ENCODE measurements around the gene LARP1.

GRCh38 chr5:154721481-154722058, 33.6 kb upstream of the LARP1 start:
- TF ChIP-seq SP1 (IDR thresholded peaks at IDR 0.05; ENCODE audit: low read depth, low read length) (no peak), RAD21 (IDR thresholded peaks at IDR 0.05; ENCODE audit: insufficient read depth, low read depth, low read length) (no peak)

Measured in GM12878 (cell line).